Coronary artery (tissue), 2 donors: Measurements from ENCODE around the gene PANX1.
"Not testable (repeated sequence)": the region's sequence is repeated elsewhere in the genome, so short reads cannot be mapped to it uniquely, and the experiment has no call there.

Experiments
- DNase-seq: peaks from one replicate; pipeline ENCODE4 v3.0.0-alpha.2; 2017; ENCODE audit warnings: low spot score
- H3K27ac ChIP-seq, 2 donors: fragments of 200-600 bp; sonication (generic); one replicate each; pipeline ENCODE4 v1.5.1; 2016 to 2019
- H3K4me3 ChIP-seq: fragments of 200-600 bp; sonication (generic); 2 replicates; pipeline ENCODE4 v1.5.1; 2016; ENCODE audit warnings: mild to moderate bottlenecking, moderate library complexity
- TF ChIP-seq, protein P1 (sequence below): fragments of 200-600 bp; sonication (generic); IDR thresholded peaks from one replicate; pipeline ENCODE4 v1.5.1; 2019; ENCODE audit warnings: antibody characterized with exemption

The PANX1 gene

DNA sequence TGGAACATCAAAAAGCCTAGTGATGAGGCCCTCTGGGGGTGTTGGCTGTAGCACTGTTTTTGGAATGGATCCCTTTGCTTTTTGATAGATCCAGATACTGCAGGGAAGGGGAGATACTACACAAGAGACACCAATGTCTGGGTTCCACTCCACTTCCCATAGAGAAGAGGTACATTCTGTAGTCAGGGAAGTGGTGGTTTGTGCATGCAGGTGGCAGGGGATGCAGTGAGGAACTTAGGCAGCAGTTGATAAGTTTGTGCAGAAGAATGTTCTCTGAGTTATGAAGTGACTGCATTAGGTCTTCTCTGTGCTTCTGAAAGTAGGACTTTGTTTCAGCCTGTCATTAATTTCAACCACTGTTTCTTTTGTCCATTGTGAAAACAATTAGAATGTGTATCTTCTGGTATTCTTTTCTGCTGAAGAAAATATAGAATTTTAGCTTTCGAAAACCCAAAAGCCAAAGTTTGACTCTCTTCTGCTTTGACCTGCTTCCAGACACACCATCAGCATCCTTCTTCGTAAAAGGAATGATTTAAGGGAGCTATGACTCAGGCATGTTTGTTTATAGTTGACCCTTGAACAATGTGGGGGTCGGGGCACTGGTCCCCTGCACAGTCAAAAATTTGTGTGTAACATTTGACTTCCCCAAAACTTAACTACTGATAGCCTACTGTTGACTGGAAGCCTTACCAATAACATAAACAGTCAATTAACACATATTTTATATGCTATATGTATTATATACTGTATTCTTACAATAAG is 25.6 kb downstream of the PANX1 start:
- H3K27ac ChIP-seq = no peak overlapping the region
- TF ChIP-seq, protein P1, sequence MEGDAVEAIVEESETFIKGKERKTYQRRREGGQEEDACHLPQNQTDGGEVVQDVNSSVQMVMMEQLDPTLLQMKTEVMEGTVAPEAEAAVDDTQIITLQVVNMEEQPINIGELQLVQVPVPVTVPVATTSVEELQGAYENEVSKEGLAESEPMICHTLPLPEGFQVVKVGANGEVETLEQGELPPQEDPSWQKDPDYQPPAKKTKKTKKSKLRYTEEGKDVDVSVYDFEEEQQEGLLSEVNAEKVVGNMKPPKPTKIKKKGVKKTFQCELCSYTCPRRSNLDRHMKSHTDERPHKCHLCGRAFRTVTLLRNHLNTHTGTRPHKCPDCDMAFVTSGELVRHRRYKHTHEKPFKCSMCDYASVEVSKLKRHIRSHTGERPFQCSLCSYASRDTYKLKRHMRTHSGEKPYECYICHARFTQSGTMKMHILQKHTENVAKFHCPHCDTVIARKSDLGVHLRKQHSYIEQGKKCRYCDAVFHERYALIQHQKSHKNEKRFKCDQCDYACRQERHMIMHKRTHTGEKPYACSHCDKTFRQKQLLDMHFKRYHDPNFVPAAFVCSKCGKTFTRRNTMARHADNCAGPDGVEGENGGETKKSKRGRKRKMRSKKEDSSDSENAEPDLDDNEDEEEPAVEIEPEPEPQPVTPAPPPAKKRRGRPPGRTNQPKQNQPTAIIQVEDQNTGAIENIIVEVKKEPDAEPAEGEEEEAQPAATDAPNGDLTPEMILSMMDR = no peak
- H3K4me3 ChIP-seq = no peak overlapping the region
- DNase-seq = no peak

DNA sequence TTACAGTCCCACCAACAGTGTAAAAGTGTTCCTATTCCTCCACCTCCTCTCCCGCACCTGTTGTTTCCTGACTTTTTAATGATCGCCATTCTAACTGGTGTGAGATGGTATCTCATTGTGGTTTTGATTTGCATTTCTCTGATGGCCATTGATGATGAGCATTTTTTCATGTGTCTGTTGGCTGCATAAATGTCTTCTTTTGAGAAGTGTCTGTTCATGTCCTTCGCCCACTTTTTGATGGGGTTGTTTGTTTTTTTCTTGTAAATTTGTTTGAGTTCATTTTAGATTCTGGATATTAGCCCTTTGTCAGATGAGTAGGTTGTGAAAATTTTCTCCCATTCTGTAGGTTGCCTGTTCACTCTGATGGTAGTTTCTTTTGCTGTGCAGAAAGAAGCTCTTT is 28.7 kb downstream of the PANX1 start:
- DNase-seq, H3K4me3 ChIP-seq, H3K27ac ChIP-seq: not testable (repeated sequence)

DNA sequence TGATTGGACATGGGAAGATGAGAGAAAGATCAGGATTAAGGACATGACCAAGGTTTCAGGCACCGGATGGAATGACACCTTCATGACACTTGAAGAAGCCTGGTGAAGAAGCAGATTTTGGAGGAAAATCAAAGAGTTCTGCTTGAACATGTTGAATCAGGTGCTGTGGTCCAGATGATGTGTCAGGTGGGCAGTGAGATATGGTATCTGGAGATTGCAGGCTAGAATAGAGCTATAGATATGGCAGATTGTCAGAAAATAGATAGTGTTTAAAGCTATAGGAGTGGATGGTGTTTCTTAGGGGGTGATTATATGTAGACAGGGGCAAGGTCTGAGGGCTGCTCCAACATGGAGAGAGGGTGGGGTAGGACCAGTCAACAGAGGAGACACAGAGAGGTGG is 40.2 kb downstream of the PANX1 start:
- TF ChIP-seq, protein P1 = no peak
- H3K4me3 ChIP-seq = no peak overlapping the region
- DNase-seq = no peak
- H3K27ac ChIP-seq = no peak overlapping the region

DNA sequence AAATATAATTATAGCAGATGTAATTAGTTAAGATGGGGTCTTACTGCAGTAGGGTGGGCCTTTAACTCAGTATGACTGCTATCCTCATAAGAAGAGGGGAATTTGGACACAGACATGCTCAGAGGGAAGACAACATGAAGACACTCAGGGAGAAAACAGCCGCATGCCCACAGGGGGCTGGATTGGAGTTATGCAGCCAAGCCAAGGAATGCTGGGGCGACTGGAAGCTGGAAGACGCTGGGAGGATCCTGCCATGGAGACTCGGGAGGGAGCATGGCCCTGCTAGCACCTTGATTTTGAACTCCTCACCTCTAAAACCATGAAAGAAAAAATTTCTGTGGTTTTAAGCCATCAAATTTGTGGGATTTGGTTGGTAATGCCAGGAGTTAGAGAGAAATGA is 40.9 kb downstream of the PANX1 start:
- TF ChIP-seq, protein P1 = no peak
- no peak for DNase-seq
- H3K4me3 ChIP-seq = no peak overlapping the region
- no peak overlapping the region for H3K27ac ChIP-seq

DNA sequence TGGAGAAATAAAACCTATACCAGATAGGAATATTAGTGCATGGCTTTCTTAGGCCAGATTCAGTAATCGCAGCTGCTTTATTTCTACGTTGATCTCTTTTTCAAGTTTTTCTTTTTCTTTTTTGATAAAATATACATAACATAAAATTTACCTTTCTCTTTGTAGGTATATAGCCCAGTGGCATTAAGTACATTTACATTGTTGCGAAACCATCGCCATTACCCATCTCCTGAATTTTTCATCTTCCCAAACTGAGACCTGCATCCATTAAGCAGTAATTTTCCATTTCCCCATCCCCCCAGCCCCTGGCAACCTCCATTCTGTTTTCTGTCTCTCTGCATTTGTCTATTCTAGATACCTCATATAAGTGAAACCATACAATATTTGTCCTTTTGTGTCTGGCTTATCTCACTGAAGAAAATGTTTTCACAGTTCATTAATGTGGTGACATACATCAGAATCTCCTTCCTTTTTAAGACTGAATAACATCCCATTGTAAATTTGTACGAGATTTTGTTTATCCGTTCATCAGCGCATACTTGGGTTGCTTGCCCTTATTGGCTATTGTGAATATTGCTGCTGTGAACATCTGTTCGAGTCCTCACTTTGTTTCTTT is 41.4 kb downstream of the PANX1 start:
- DNase-seq = no peak
- H3K27ac ChIP-seq = no peak overlapping the region
- TF ChIP-seq, protein P1 = no peak
- H3K4me3 ChIP-seq = no peak overlapping the region

DNA sequence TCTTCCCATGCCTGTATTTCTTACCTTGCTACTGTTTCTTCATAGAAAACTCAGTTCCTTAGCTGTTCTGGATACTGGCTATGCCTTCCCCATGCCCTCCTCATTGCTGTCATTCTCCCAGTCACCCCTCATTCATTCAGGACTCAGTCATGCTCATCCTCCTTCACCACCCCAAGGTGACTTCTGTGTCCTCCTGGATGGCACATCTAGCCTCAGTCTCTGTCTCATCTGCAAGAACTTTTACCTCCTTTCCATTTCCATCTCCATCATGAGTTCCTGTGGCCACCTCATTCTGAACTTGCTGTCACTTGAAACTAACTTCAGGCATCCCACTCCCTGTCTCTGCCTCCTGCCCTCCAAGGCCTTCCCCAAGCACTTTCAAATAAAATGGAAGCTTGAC is 42.3 kb downstream of the PANX1 start:
- no peak for DNase-seq
- Histone ChIP-seq H3K4me3 (no peak overlapping the region), H3K27ac (no peak overlapping the region)
- TF ChIP-seq, protein P1 = no peak

DNA sequence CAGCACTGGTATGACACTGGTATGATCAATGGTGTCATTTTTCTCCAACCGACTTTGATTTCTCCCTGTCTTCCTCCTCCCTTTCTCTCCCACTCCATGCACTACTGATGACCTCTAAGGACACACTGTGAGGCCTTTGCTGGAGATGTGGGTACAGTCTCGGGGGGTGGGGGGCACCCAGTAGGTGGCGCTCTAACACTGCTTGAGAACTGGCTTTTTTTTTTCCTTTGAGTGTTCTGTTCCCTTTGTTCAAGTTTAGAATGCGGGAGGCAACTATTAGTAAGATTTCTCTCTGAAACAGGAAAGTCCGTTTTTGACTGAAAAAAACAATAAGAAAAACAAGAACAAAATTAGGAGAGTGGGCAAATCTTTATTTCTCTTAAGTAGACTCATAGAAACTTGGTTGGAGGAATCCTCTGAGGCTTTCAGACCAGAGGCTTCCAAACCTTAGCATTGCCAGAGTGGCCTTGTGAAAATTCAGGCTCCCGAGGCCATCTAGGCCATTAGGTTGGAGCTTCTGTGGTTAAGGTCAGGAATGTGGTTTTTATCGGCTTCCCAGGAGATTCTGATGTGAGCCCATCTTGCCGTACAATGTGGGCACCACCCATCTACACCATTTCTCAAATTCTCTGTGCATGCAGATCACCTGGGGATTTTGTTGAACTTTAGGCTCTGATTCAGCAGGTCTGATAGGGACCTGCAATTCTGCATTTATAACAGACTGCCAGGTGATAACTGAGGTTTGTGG is 43.2 kb downstream of the PANX1 start:
- DNase-seq = no peak
- H3K4me3 ChIP-seq = no peak overlapping the region
- TF ChIP-seq, protein P1 = no peak
- H3K27ac ChIP-seq = no peak overlapping the region
